GM23338 (cell line): ENCODE results near the gene CD247. TPM values are rescaled to one million over a fixed set of nuclear protein-coding genes. Genes with fewer than 3 reads are reported as not detected.

Source experiments
- ATAC-seq: fragments of 200-7000 bp; cut with Tn5 transposase; 3 replicates; pipeline ENCODE4 v1.9.1; 2020
- DNase-seq: peaks from one replicate; pipeline ENCODE4 v3.0.0-alpha.2; 2015; ENCODE audit warnings: low spot score
- H2AFZ ChIP-seq: fragments of 200-600 bp; sonication (generic); 2 replicates; pipeline ENCODE4 v1.8.0; 2016; ENCODE audit warnings: antibody characterized with exemption, mild to moderate bottlenecking, moderate library complexity
- H3F3A ChIP-seq: fragments of 200-600 bp; sonication (generic); replicated peaks from 2 replicates; pipeline ENCODE4 v1.8.0; 2017; ENCODE audit warnings: antibody characterized with exemption, mixed run types, low read depth
- H3K27ac ChIP-seq: fragments of 200-600 bp; sonication (generic); 2 replicates; pipeline ENCODE4 v1.6.1; 2016; ENCODE audit warnings: low read depth
- H3K27me3 ChIP-seq: fragments of 200-600 bp; sonication (generic); 2 replicates; pipeline ENCODE4 v1.8.0; 2016; ENCODE audit warnings: mild to moderate bottlenecking, mixed run types, moderate library complexity; ENCODE audit not compliant: insufficient read depth
- H3K36me3 ChIP-seq: fragments of 200-600 bp; sonication (generic); 2 replicates; pipeline ENCODE4 v1.8.0; 2016; ENCODE audit warnings: mild to moderate bottlenecking; ENCODE audit not compliant: insufficient read depth
- H3K4me1 ChIP-seq: fragments of 200-600 bp; sonication (generic); 2 replicates; pipeline ENCODE4 v1.8.0; 2016; ENCODE audit warnings: mild to moderate bottlenecking, moderate library complexity; ENCODE audit not compliant: insufficient read depth
- H3K4me2 ChIP-seq: fragments of 200-600 bp; sonication (generic); 2 replicates; pipeline ENCODE4 v1.7.1; 2017; ENCODE audit warnings: mixed run types
- H3K4me3 ChIP-seq: fragments of 200-600 bp; sonication (generic); 2 replicates; pipeline ENCODE4 v1.6.1; 2016; ENCODE audit warnings: mixed run types
- H3K79me2 ChIP-seq: fragments of 200-600 bp; sonication (generic); replicated peaks from 2 replicates; pipeline ENCODE4 v1.8.0; 2017; ENCODE audit warnings: mild to moderate bottlenecking; ENCODE audit not compliant: insufficient read depth
- H3K9me2 ChIP-seq: fragments of 200-600 bp; sonication (generic); 2 replicates; pipeline ENCODE4 v1.8.0; 2017; ENCODE audit not compliant: insufficient read depth
- H4K20me1 ChIP-seq: fragments of 200-600 bp; sonication (generic); replicated peaks from 2 replicates; pipeline ENCODE4 v1.8.0; 2017; ENCODE audit warnings: mild to moderate bottlenecking; ENCODE audit not compliant: insufficient read depth
- H3K27ac Mint-ChIP-seq: 2 replicates; pipeline ENCODE4 v1.8.0; 2020; ENCODE audit warnings: inconsistent platforms, mild to moderate bottlenecking, moderate library complexity, mixed read lengths
- H3K27me3 Mint-ChIP-seq: 3 replicates; pipeline ENCODE4 v1.8.0; 2022; ENCODE audit warnings: low read depth, mild to moderate bottlenecking, moderate library complexity, mixed read lengths, inconsistent platforms; ENCODE audit not compliant: insufficient read depth, poor library complexity
- H3K36me3 Mint-ChIP-seq: 3 replicates; pipeline ENCODE4 v1.8.0; 2021; ENCODE audit warnings: low read depth, mild to moderate bottlenecking, inconsistent platforms, moderate library complexity, mixed read lengths
- H3K4me1 Mint-ChIP-seq: 3 replicates; pipeline ENCODE4 v1.8.0; 2020; ENCODE audit warnings: mild to moderate bottlenecking, inconsistent platforms, mixed read lengths
- H3K4me3 Mint-ChIP-seq: 3 replicates; pipeline ENCODE4 v1.8.0; 2021; ENCODE audit warnings: moderate library complexity, mild to moderate bottlenecking, inconsistent platforms, mixed read lengths
- H3K9me3 Mint-ChIP-seq: 3 replicates; pipeline ENCODE4 v1.8.0; 2020; ENCODE audit warnings: moderate library complexity, mild to moderate bottlenecking, inconsistent platforms, mixed read lengths
- CREB1 ChIP-seq: fragments of 250-450 bp; sonication (Bioruptor Pico); IDR thresholded peaks from 2 replicates; pipeline ENCODE4 v1.5.0; 2020; ENCODE audit warnings: low read depth, mild to moderate bottlenecking, moderate library complexity
- CTCF ChIP-seq, 2 experiments: fragments of 200-600 bp in 1 of 2; sonication (generic) in 1 of 2; conservative IDR thresholded peaks; 2 replicates each; pipeline versions ENCODE4 v1.5.1 to v1.6.1; 2016 to 2017; ENCODE audit warnings: antibody characterized with exemption in 2 of 2, low read depth in 2 of 2, mild to moderate bottlenecking in 2 of 2, moderate library complexity in 1 of 2
- EZH2 ChIP-seq: fragments of 200-600 bp; sonication (generic); IDR thresholded peaks from one replicate; pipeline ENCODE4 v1.8.0; 2017; ENCODE audit warnings: antibody characterized with exemption, mild to moderate bottlenecking, low read depth; ENCODE audit not compliant: unreplicated experiment
- EZH2phosphoT487 ChIP-seq: fragments of 200-600 bp; sonication (generic); IDR thresholded peaks from one replicate; pipeline ENCODE4 v1.8.1; 2018; ENCODE audit warnings: antibody characterized with exemption; ENCODE audit not compliant: unreplicated experiment
- JUNB ChIP-seq: IDR thresholded peaks from one replicate; pipeline ENCODE4 v1.6.1; 2016; ENCODE audit warnings: antibody characterized with exemption; ENCODE audit not compliant: unreplicated experiment
- NANOG ChIP-seq: IDR thresholded peaks from 2 replicates; pipeline ENCODE4 v1.6.1; 2016; ENCODE audit warnings: antibody characterized with exemption, borderline replicate concordance
- POLR2AphosphoS5 ChIP-seq: IDR thresholded peaks from 2 replicates; pipeline ENCODE4 v1.6.1; 2016; ENCODE audit warnings: antibody characterized with exemption, low read depth
- REST ChIP-seq: IDR thresholded peaks from one replicate; pipeline ENCODE4 v1.6.1; 2018; ENCODE audit warnings: antibody characterized with exemption; ENCODE audit not compliant: unreplicated experiment
- STAT1 ChIP-seq: IDR thresholded peaks from one replicate; pipeline ENCODE4 v1.6.1; 2016; ENCODE audit warnings: antibody characterized with exemption; ENCODE audit not compliant: unreplicated experiment
- ZNF114 ChIP-seq: fragments of 250-450 bp; sonication (Bioruptor Pico); IDR thresholded peaks from 2 replicates; pipeline ENCODE4 v1.5.0; 2020; ENCODE audit warnings: mild to moderate bottlenecking, moderate library complexity
- ZNF331 ChIP-seq: fragments of 250-450 bp; sonication (Bioruptor Pico); IDR thresholded peaks from 2 replicates; pipeline ENCODE4 v1.5.0; 2020; ENCODE audit warnings: low read depth, mild to moderate bottlenecking, moderate library complexity
- polyA plus RNA-seq: library from polyadenylated mRNA; unstranded; fragments of >200 nt; fragmentation: Nextera tagmentation; extraction: Ambion mirVana; gene quantifications from 2 replicates; pipeline ENCODE4 v1.2.1, GENCODE V29; 2016
- total RNA-seq: library from RNA; depleted of rRNA; stranded (reverse); fragments of >200 nt; shearing (Covaris generic); gene quantifications from 2 replicates; pipeline ENCODE4 v1.2.3, GENCODE V29; 2014
- TF ChIP-seq, protein P1 (sequence below): fragments of 250-450 bp; sonication (Bioruptor Pico); IDR thresholded peaks from 2 replicates; pipeline ENCODE4 v1.5.0; 2020; ENCODE audit warnings: mild to moderate bottlenecking, moderate library complexity
- TF ChIP-seq, protein P2 (sequence below): IDR thresholded peaks from 2 replicates; pipeline ENCODE4 v1.6.1; 2016; ENCODE audit warnings: antibody characterized with exemption

Gene CD247
- total and polyA plus RNA-seq, 2 experiments from 2014 or later: 1.2 to 1.4 TPM

DNA sequence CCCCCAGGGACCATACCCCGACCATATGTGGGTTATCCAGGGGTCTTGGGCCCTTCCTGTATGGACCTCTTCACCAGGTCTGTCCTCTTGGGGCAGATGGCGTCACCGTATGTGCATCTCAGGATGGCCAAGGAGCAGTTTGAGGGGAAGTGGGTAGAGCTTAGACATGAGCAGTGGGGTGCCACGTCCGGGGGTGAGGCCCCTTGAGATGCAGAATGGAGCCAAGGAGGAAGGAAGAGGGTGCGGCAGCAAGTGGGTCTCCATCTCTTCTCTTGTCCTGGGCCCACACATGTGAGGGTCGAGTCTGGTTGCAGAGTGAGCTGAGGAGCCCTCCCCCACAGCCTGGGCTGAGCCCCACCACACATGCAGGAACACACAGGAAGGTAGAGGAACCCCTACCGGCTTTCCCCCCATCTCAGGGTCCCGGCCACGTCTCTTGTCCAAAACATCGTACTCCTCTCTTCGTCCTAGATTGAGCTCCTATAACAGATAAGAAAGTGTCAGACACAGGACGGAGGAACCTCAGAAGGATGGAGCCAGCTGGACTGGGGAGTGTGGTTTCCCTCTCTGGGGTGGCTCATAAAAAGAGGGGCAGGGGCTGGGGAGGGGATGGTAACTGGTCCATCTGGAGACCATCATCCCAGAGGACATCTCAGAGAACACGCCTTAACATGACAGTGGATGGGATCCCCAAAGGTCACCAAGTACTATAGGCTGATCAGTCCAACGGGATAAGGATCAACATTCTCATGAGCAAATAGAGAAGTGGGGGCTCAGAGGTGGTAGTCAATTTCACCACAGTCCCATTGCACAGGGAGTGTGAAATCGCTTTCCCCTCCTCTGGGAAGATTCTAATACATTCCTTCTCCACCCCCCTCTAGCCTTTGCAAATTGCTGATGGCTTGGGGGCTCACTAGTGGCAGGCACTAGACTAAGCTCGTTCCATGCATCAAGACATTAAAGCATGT, 79.9 kb downstream of the CD247 start:
- H2AFZ ChIP-seq: peak overlapping the region; percentile 100

More for the DNA sequence above, 79.9 kb downstream of the CD247 start:
- peaks cover 4% of the 10 kb centered on the region; the same call in 2 of the 3 replicates for H3K4me1 Mint-ChIP-seq
- DNase-seq: no peak
- Histone ChIP-seq H3K4me1 (0 out of 2 replicates have a peak, but pooled peaks cover 4% of the 10 kb centered on the region), H3K9me2 (no peaks in the 10 kb centered on the region; the same call in 1 of the 2 replicates), H3F3A (0 out of 2 replicates have a peak, but pooled peaks cover 2% of the 10 kb centered on the region), H3K27me3 (peaks cover 38% of the 10 kb centered on the region), H4K20me1 (no peaks in the 10 kb centered on the region), H3K79me2 (no peaks in the 10 kb centered on the region), H3K27ac (no peak overlapping the region), H3K4me3 (peak overlapping the region; percentile 68), H3K4me2 (peak overlapping the region; percentile 83), H3K36me3 (no peaks in the 10 kb centered on the region; the same call in 1 of the 2 replicates)
- no peak for ATAC-seq
- no peak for TF ChIP-seq EZH2
- TF ChIP-seq POLR2AphosphoS5: no peak
- TF ChIP-seq EZH2phosphoT487: no peak
- no peak for TF ChIP-seq CREB1 (CRISPR knock-in tag)
- TF ChIP-seq ZNF114 (CRISPR knock-in tag): no peak
- no peak for TF ChIP-seq STAT1
- TF ChIP-seq, protein P1, sequence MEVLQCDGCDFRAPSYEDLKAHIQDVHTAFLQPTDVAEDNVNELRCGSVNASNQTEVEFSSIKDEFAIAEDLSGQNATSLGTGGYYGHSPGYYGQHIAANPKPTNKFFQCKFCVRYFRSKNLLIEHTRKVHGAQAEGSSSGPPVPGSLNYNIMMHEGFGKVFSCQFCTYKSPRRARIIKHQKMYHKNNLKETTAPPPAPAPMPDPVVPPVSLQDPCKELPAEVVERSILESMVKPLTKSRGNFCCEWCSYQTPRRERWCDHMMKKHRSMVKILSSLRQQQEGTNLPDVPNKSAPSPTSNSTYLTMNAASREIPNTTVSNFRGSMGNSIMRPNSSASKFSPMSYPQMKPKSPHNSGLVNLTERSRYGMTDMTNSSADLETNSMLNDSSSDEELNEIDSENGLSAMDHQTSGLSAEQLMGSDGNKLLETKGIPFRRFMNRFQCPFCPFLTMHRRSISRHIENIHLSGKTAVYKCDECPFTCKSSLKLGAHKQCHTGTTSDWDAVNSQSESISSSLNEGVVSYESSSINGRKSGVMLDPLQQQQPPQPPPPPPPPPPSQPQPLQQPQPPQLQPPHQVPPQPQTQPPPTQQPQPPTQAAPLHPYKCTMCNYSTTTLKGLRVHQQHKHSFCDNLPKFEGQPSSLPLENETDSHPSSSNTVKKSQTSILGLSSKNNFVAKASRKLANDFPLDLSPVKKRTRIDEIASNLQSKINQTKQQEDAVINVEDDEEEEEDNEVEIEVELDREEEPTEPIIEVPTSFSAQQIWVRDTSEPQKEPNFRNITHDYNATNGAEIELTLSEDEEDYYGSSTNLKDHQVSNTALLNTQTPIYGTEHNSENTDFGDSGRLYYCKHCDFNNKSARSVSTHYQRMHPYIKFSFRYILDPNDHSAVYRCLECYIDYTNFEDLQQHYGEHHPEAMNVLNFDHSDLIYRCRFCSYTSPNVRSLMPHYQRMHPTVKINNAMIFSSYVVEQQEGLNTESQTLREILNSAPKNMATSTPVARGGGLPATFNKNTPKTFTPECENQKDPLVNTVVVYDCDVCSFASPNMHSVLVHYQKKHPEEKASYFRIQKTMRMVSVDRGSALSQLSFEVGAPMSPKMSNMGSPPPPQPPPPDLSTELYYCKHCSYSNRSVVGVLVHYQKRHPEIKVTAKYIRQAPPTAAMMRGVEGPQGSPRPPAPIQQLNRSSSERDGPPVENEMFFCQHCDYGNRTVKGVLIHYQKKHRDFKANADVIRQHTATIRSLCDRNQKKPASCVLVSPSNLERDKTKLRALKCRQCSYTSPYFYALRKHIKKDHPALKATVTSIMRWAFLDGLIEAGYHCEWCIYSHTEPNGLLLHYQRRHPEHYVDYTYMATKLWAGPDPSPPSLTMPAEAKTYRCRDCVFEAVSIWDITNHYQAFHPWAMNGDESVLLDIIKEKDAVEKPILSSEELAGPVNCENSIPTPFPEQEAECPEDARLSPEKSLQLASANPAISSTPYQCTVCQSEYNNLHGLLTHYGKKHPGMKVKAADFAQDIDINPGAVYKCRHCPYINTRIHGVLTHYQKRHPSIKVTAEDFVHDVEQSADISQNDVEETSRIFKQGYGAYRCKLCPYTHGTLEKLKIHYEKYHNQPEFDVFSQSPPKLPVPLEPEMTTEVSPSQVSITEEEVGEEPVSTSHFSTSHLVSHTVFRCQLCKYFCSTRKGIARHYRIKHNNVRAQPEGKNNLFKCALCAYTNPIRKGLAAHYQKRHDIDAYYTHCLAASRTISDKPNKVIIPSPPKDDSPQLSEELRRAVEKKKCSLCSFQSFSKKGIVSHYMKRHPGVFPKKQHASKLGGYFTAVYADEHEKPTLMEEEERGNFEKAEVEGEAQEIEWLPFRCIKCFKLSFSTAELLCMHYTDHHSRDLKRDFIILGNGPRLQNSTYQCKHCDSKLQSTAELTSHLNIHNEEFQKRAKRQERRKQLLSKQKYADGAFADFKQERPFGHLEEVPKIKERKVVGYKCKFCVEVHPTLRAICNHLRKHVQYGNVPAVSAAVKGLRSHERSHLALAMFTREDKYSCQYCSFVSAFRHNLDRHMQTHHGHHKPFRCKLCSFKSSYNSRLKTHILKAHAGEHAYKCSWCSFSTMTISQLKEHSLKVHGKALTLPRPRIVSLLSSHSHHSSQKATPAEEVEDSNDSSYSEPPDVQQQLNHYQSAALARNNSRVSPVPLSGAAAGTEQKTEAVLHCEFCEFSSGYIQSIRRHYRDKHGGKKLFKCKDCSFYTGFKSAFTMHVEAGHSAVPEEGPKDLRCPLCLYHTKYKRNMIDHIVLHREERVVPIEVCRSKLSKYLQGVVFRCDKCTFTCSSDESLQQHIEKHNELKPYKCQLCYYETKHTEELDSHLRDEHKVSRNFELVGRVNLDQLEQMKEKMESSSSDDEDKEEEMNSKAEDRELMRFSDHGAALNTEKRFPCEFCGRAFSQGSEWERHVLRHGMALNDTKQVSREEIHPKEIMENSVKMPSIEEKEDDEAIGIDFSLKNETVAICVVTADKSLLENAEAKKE (CRISPR knock-in tag): no peak
- TF ChIP-seq REST: no peak
- TF ChIP-seq CTCF (conservative IDR thresholded peaks at IDR 0.05; ENCODE audit: low read depth in 2 of 2): no peak
- no peak for TF ChIP-seq NANOG
- no peak for TF ChIP-seq ZNF331 (CRISPR knock-in tag)
- no peak for TF ChIP-seq JUNB
- TF ChIP-seq, protein P2, sequence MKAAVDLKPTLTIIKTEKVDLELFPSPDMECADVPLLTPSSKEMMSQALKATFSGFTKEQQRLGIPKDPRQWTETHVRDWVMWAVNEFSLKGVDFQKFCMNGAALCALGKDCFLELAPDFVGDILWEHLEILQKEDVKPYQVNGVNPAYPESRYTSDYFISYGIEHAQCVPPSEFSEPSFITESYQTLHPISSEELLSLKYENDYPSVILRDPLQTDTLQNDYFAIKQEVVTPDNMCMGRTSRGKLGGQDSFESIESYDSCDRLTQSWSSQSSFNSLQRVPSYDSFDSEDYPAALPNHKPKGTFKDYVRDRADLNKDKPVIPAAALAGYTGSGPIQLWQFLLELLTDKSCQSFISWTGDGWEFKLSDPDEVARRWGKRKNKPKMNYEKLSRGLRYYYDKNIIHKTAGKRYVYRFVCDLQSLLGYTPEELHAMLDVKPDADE: no peak
- no peaks in the 10 kb centered on the region; the same call in 2 of the 3 replicates for H3K36me3 Mint-ChIP-seq
- H3K27ac Mint-ChIP-seq: no peak overlapping the region
- H3K4me3 Mint-ChIP-seq: peak overlapping the region; percentile 64; the same call in 2 of the 3 replicates
- peaks cover 39% of the 10 kb centered on the region for H3K27me3 Mint-ChIP-seq
- H3K9me3 Mint-ChIP-seq: no peaks in the 10 kb centered on the region
